ENCODE data around the gene CYP4B1. TPM values are rescaled to one million over a fixed set of nuclear protein-coding genes. Genes with fewer than 3 reads are reported as not detected.

Gene CYP4B1
- total and polyA plus RNA-seq, 7 donors: 0.23 to 50.3 (median 17.2) TPM

GRCh38 chr1:46755121-46755520, 43.7 kb upstream of the CYP4B1 start:
- TF ChIP-seq CTCF (IDR thresholded peaks at IDR 0.05) (no peak), POLR2A (IDR thresholded peaks at IDR 0.05) (no peak), POLR2AphosphoS5 (IDR thresholded peaks at IDR 0.05) (no peak), EP300 (IDR thresholded peaks at IDR 0.05) (no peak)
- Histone ChIP-seq H3K9me3 (no peaks in the 10 kb centered on the region), H3K27me3 (no peaks in the 10 kb centered on the region), H3K36me3 (no peaks in the 10 kb centered on the region), H3K4me1 (no peaks in the 10 kb centered on the region), H3K27ac (no peak overlapping the region), H3K4me3 (no peak overlapping the region)
- 31 to 77% methylated on average over 4 of the region's 4 CpGs for WGBS, 2 donors
- intact Hi-C loops (cut with DNase I): no loop called here
- no peak for DNase-seq

DNA sequence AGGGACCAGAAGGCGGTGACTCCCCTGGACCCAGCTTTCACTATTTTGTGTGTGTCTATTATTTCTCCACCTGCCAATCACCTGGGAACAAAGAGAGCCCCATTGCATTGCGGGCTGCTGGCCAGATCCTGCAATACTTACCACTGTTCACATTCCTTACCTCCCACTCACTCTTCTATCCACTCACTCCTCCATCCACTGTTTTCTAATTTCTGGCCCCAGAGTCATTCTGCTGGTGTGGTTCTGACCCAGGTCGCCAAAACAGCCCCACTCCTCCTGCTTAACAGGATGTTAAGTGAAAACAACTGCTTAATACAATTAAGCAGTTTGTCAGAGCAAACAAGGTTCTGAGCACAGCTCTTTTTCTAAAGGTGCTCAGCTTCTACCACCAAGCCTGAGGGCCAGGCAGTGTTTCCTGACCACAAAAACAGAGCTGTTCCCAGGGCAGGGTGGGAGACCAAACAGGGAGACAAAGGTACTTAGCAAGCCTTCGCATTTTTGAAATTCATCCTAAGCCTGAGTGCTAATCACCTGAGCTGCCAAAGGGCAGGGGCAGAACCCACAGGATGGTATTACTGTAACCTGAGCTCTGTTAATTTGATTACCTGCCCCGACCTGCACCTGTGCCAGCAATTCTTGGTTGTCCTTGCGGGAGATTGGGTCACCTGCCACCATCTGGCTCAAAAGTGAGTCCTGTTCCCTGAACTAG, 41.4 kb upstream of the CYP4B1 start:
- H3K27me3 ChIP-seq: no peaks in the 10 kb centered on the region
- intact Hi-C loops (cut with DNase I): no loop called here
- no peaks in the 10 kb centered on the region for H3K4me1 ChIP-seq
- DNase-seq: no peak
- no peak overlapping the region for H3K4me3 ChIP-seq
- no peak overlapping the region for H3K27ac ChIP-seq
- TF ChIP-seq POLR2A (IDR thresholded peaks at IDR 0.05): no peak
- no peak for TF ChIP-seq CTCF (IDR thresholded peaks at IDR 0.05)
- TF ChIP-seq EP300 (IDR thresholded peaks at IDR 0.05): no peak
- no peak for TF ChIP-seq POLR2AphosphoS5 (IDR thresholded peaks at IDR 0.05)
- H3K9me3 ChIP-seq: no peaks in the 10 kb centered on the region
- H3K36me3 ChIP-seq: no peaks in the 10 kb centered on the region
- WGBS, 2 donors: 49 to 56% methylated on average over 6 of the region's 6 CpGs

- no peaks in the 10 kb centered on the region for H3K4me1 ChIP-seq
- no peaks in the 10 kb centered on the region for H3K27me3 ChIP-seq
- no peak overlapping the region for H3K27ac ChIP-seq
- no peaks in the 10 kb centered on the region for H3K36me3 ChIP-seq
- TF ChIP-seq CTCF (IDR thresholded peaks at IDR 0.05) (no peak), EP300 (IDR thresholded peaks at IDR 0.05) (no peak), POLR2AphosphoS5 (IDR thresholded peaks at IDR 0.05) (no peak), POLR2A (IDR thresholded peaks at IDR 0.05) (no peak)
- H3K9me3 ChIP-seq: peaks cover 0 to 2% (median 0%) of the 10 kb centered on the region in 4 donors
- intact Hi-C loops (cut with DNase I): no loop called here
- H3K4me3 ChIP-seq: no peak overlapping the region
- DNase-seq: no peak
These were observed 40.8 kb upstream of the CYP4B1 start for GRCh38 chr1:46757956-46758528.

- Histone ChIP-seq H3K36me3 (no peaks in the 10 kb centered on the region), H3K4me1 (no peaks in the 10 kb centered on the region)
- TF ChIP-seq EP300 (IDR thresholded peaks at IDR 0.05): no peak
- no peak for TF ChIP-seq POLR2A (IDR thresholded peaks at IDR 0.05)
- TF ChIP-seq CTCF (IDR thresholded peaks at IDR 0.05): no peak
- no peak for TF ChIP-seq POLR2AphosphoS5 (IDR thresholded peaks at IDR 0.05)
These were observed 38.2 kb upstream of the CYP4B1 start for GRCh38 chr1:46760558-46761166.

More at GRCh38 chr1:46760558-46761166, 38.2 kb upstream of the CYP4B1 start:
- H3K4me3 ChIP-seq: no peak overlapping the region
- DNase-seq: no peak
- intact Hi-C loops (cut with DNase I): no loop called here
- peaks cover 0 to 2% (median 0%) of the 10 kb centered on the region in 4 donors for H3K9me3 ChIP-seq
- no peak overlapping the region for H3K27ac ChIP-seq
- WGBS, 2 donors: 84 to 89% methylated on average over 2 of the region's 2 CpGs
- no peaks in the 10 kb centered on the region for H3K27me3 ChIP-seq

Measured in sigmoid colon (tissue), 7 donors.